A549 (cell line): ENCODE results near the gene OR3A3.

Experiments used
- BHLHE40 ChIP-seq: IDR thresholded peaks from 2 replicates; pipeline ENCODE4 v1.6.1; 2012; ENCODE audit warnings: low read depth, low read length, inconsistent platforms
- EP300 ChIP-seq, 2 experiments: fragments of >200 bp; sonication (Bioruptor Twin); formaldehyde crosslinking; IDR thresholded peaks; 2 replicates in 1 of 2; 3 replicates in 1 of 2; pipeline ENCODE4 v1.6.1; 2016 to 2017
- HOXA7 ChIP-seq: fragments of 250-450 bp; sonication (Bioruptor Pico); IDR thresholded peaks from 2 replicates; pipeline ENCODE4 v1.5.0; 2020; ENCODE audit warnings: mild to moderate bottlenecking, moderate library complexity
- POLR2A ChIP-seq: IDR thresholded peaks from 2 replicates; pipeline ENCODE4 v1.6.1; 2012; ENCODE audit warnings: mild to moderate bottlenecking, low read length
- RFX5 ChIP-seq: fragments of 450-650 bp; IDR thresholded peaks from 2 replicates; pipeline ENCODE4 v1.7.1; 2014; ENCODE audit warnings: antibody characterized with exemption, mild to moderate bottlenecking, moderate library complexity
- TF ChIP-seq, protein P1 (sequence below): fragments of >200 bp; sonication (Bioruptor Twin); formaldehyde crosslinking; IDR thresholded peaks from 3 replicates; pipeline ENCODE4 v1.5.1; 2016

- TF ChIP-seq RFX5 (no peak), HOXA7 (CRISPR knock-in tag) (no peak), POLR2A (no peak), EP300 (IDR thresholded peaks at IDR 0.05) (no peak), BHLHE40 (no peak)
- TF ChIP-seq, protein P1, sequence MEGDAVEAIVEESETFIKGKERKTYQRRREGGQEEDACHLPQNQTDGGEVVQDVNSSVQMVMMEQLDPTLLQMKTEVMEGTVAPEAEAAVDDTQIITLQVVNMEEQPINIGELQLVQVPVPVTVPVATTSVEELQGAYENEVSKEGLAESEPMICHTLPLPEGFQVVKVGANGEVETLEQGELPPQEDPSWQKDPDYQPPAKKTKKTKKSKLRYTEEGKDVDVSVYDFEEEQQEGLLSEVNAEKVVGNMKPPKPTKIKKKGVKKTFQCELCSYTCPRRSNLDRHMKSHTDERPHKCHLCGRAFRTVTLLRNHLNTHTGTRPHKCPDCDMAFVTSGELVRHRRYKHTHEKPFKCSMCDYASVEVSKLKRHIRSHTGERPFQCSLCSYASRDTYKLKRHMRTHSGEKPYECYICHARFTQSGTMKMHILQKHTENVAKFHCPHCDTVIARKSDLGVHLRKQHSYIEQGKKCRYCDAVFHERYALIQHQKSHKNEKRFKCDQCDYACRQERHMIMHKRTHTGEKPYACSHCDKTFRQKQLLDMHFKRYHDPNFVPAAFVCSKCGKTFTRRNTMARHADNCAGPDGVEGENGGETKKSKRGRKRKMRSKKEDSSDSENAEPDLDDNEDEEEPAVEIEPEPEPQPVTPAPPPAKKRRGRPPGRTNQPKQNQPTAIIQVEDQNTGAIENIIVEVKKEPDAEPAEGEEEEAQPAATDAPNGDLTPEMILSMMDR: no peak
These were observed 9.4 kb upstream of the OR3A3 start for GRCh38 chr17:3401786-3402185.
